H1 (cell line): ENCODE data around the gene HMGXB3. TPM values are rescaled to one million over a fixed set of nuclear protein-coding genes. Genes with fewer than 3 reads are reported as not detected.

Source experiments
- CTCF ChIA-PET: fragments of 300-600 bp; sonication (Branson Sonifier 250); formaldehyde crosslinking; loops from one replicate; lab custom pipeline; 2021; ENCODE audit not compliant: partially characterized antibody; lab: Charles Lee
- POLR2A ChIA-PET: fragments of 300-600 bp; sonication (Branson Sonifier 250); formaldehyde crosslinking; loops from one replicate; lab custom pipeline; 2021; ENCODE audit warnings: inconsistent platforms; ENCODE audit not compliant: partially characterized antibody; lab: Charles Lee
- DNase-seq, 2 experiments: peaks; one replicate each; pipeline versions ENCODE4 v3.0.0 to v3.0.0-alpha.2; 2010 to 2022; ENCODE audit warnings: low spot score in 2 of 2, low read depth in 1 of 2, mixed read lengths in 1 of 2
- FAIRE-seq: peaks from 2 replicates; lab custom pipeline; 2011; peaks lifted over from hg19 to GRCh38; lab: Jason Lieb, UNC
- H2AFZ ChIP-seq: 2 replicates; pipeline ENCODE4 v1.8.1; 2012; ENCODE audit warnings: low read length, inconsistent platforms
- H2AK5ac ChIP-seq: 2 replicates; pipeline ENCODE4 v1.6.1; 2013; ENCODE audit warnings: low read depth, low read length
- H2BK120ac ChIP-seq: replicated peaks from 2 replicates; pipeline ENCODE3; 2013; ENCODE audit warnings: low read depth, low read length, inconsistent platforms
- H2BK12ac ChIP-seq: 2 replicates; pipeline ENCODE4 v1.6.1; 2013; ENCODE audit warnings: low read depth, low read length
- H2BK15ac ChIP-seq: 2 replicates; pipeline ENCODE4 v1.6.1; 2013; ENCODE audit warnings: low read length
- H2BK20ac ChIP-seq: 2 replicates; pipeline ENCODE4 v1.6.1; 2013; ENCODE audit warnings: low read length
- H2BK5ac ChIP-seq: 2 replicates; pipeline ENCODE4 v1.6.1; 2013; ENCODE audit warnings: low read depth, low read length
- H3K14ac ChIP-seq: 2 replicates; pipeline ENCODE4 v1.6.1; 2013; ENCODE audit warnings: inconsistent platforms; ENCODE audit not compliant: insufficient read length
- H3K18ac ChIP-seq: 2 replicates; pipeline ENCODE4 v1.6.1; 2013; ENCODE audit warnings: low read length; ENCODE audit errors: extremely low read depth
- H3K23ac ChIP-seq: 2 replicates; pipeline ENCODE4 v1.6.1; 2013; ENCODE audit warnings: inconsistent platforms; ENCODE audit not compliant: insufficient read length
- H3K23me2 ChIP-seq: 2 replicates; pipeline ENCODE4 v1.6.1; 2013; ENCODE audit warnings: low read depth, low read length
- H3K27ac ChIP-seq: 2 replicates; pipeline ENCODE4 v1.6.1; 2011; ENCODE audit warnings: low read depth, low read length, inconsistent platforms
- H3K27me3 ChIP-seq, 4 experiments: replicated peaks in 1 of 4; 1 replicate in 1 of 4; 2 replicates in 3 of 4; pipeline versions ENCODE4 v1.6.1 to v1.8.1; 2011 to 2013; ENCODE audit warnings: low read length in 3 of 4, mild to moderate bottlenecking in 3 of 4, inconsistent platforms in 2 of 4, mixed read lengths in 2 of 4, moderate library complexity in 1 of 4; ENCODE audit not compliant: control insufficient read depth in 3 of 4, insufficient read depth in 3 of 4; ENCODE audit errors: extremely low read depth in 1 of 4
- H3K36me3 ChIP-seq, 4 experiments: 2 replicates each; pipeline versions ENCODE4 v1.6.1 to v1.8.1; 2011 to 2013; ENCODE audit warnings: mild to moderate bottlenecking in 4 of 4, low read length in 3 of 4, moderate library complexity in 2 of 4, control low read depth in 1 of 4, inconsistent platforms in 1 of 4; ENCODE audit not compliant: insufficient read depth in 4 of 4, control insufficient read depth in 2 of 4
- H3K4ac ChIP-seq: replicated peaks from 2 replicates; pipeline ENCODE3; 2013; ENCODE audit warnings: low read length, low read depth, mixed read lengths, inconsistent platforms; ENCODE audit not compliant: insufficient read length
- H3K4me1 ChIP-seq, 4 experiments: replicated peaks in 1 of 4; 1 replicate in 1 of 4; 2 replicates in 3 of 4; pipeline versions ENCODE4 v1.6.1 to v1.8.1; 2011 to 2013; ENCODE audit warnings: low read length in 3 of 4, inconsistent platforms in 2 of 4, mixed read lengths in 1 of 4; ENCODE audit not compliant: insufficient read depth in 4 of 4, control insufficient read depth in 3 of 4
- H3K4me2 ChIP-seq, 2 experiments: 2 replicates each; pipeline versions ENCODE4 v1.6.1 to v1.8.1; 2011 to 2013; ENCODE audit warnings: low read depth in 2 of 2, low read length in 2 of 2, control low read depth in 1 of 2, inconsistent platforms in 1 of 2, mild to moderate bottlenecking in 1 of 2; ENCODE audit not compliant: insufficient read depth in 1 of 2
- H3K4me3 ChIP-seq, 4 experiments: fragments of 200-600, 300-600 bp in 1 of 4; sonication (generic), shearing (Covaris generic), sonication (Bioruptor Twin) in 1 of 4; 2 replicates each; pipeline versions ENCODE4 v1.5.1 to v1.8.1; 2011 to 2016; ENCODE audit warnings: low read length in 4 of 4, low read depth in 3 of 4, control low read depth in 2 of 4, inconsistent platforms in 2 of 4, mild to moderate bottlenecking in 2 of 4, mixed read lengths in 1 of 4, moderate library complexity in 1 of 4; ENCODE audit not compliant: insufficient read depth in 2 of 4; ENCODE audit errors: extremely low read depth in 1 of 4
- H3K56ac ChIP-seq: replicated peaks from 2 replicates; pipeline ENCODE3; 2013; ENCODE audit warnings: low read depth, mild to moderate bottlenecking, mixed read lengths, low read length, inconsistent platforms; ENCODE audit not compliant: insufficient read length
- H3K79me1 ChIP-seq: 2 replicates; pipeline ENCODE4 v1.6.1; 2013; ENCODE audit warnings: low read depth, low read length, control low read depth
- H3K79me2 ChIP-seq, 2 experiments: 2 replicates each; pipeline versions ENCODE4 v1.6.1 to v1.8.1; 2012 to 2013; ENCODE audit warnings: low read length in 2 of 2, mild to moderate bottlenecking in 2 of 2, inconsistent platforms in 1 of 2; ENCODE audit not compliant: insufficient read depth in 2 of 2, control insufficient read depth in 1 of 2
- H3K9ac ChIP-seq, 4 experiments: replicated peaks in 1 of 4; 1 replicate in 1 of 4; 2 replicates in 3 of 4; pipeline versions ENCODE4 v1.6.1 to v1.8.1; 2011 to 2013; ENCODE audit warnings: low read depth in 3 of 4, low read length in 3 of 4, control low read depth in 2 of 4, mild to moderate bottlenecking in 2 of 4, moderate library complexity in 2 of 4, inconsistent platforms in 1 of 4; ENCODE audit errors: extremely low read depth in 1 of 4
- H3K9me3 ChIP-seq, 2 experiments: 2 replicates each; pipeline versions ENCODE4 v1.6.1 to v1.8.1; 2012 to 2013; ENCODE audit warnings: mild to moderate bottlenecking in 2 of 2, moderate library complexity in 2 of 2, control low read depth in 1 of 2, inconsistent platforms in 1 of 2, low read depth in 1 of 2, low read length in 1 of 2, mixed read lengths in 1 of 2; ENCODE audit not compliant: insufficient read depth in 2 of 2
- H4K20me1 ChIP-seq, 2 experiments: replicated peaks in 1 of 2; 2 replicates each; pipeline versions ENCODE3 to v1.8.1; 2011 to 2013; ENCODE audit warnings: inconsistent platforms in 2 of 2, low read length in 2 of 2, mild to moderate bottlenecking in 1 of 2; ENCODE audit not compliant: insufficient read depth in 2 of 2, control insufficient read depth in 1 of 2
- H4K5ac ChIP-seq: 2 replicates; pipeline ENCODE4 v1.6.1; 2013; ENCODE audit warnings: low read length, low read depth, mixed read lengths, inconsistent platforms; ENCODE audit not compliant: insufficient read length
- H4K8ac ChIP-seq: 2 replicates; pipeline ENCODE4 v1.8.0; 2013; ENCODE audit warnings: mild to moderate bottlenecking, moderate library complexity, low read length, inconsistent platforms; ENCODE audit not compliant: insufficient read depth; ENCODE audit errors: extremely low read depth
- H4K91ac ChIP-seq: replicated peaks from 2 replicates; pipeline ENCODE3; 2013; ENCODE audit warnings: low read length, mixed read lengths, inconsistent platforms; ENCODE audit not compliant: insufficient read length
- BACH1 ChIP-seq: IDR thresholded peaks from 2 replicates; pipeline ENCODE4 v1.6.1; 2012; ENCODE audit warnings: low read length, improper control_type of control experiment
- CEBPB ChIP-seq: IDR thresholded peaks from 2 replicates; pipeline ENCODE4 v1.6.1; 2012; ENCODE audit warnings: low read depth, low read length
- CHD2 ChIP-seq: IDR thresholded peaks from 2 replicates; pipeline ENCODE4 v1.6.1; 2012; ENCODE audit warnings: low read length, improper control_type of control experiment
- CTBP2 ChIP-seq: IDR thresholded peaks from 2 replicates; pipeline ENCODE4 v1.7.0; 2011; ENCODE audit warnings: borderline replicate concordance, mild to moderate bottlenecking, moderate library complexity, mixed read lengths, low read length; ENCODE audit not compliant: insufficient read depth, insufficient read length
- GABPA ChIP-seq: IDR thresholded peaks from 2 replicates; pipeline ENCODE4 v1.6.1; 2011; ENCODE audit warnings: mild to moderate bottlenecking, low read length, moderate library complexity, borderline replicate concordance; ENCODE audit not compliant: insufficient read depth
- HDAC2 ChIP-seq, 2 experiments: fragments of 300-600 bp in 1 of 2; sonication (generic) in 1 of 2; IDR thresholded peaks; 2 replicates each; pipeline ENCODE4 v1.6.1; 2011 to 2012; ENCODE audit warnings: low read depth in 2 of 2, low read length in 2 of 2, mild to moderate bottlenecking in 2 of 2, moderate library complexity in 2 of 2, borderline replicate concordance in 1 of 2, inconsistent platforms in 1 of 2
- KDM5A ChIP-seq: fragments of 200-600 bp; IDR thresholded peaks from 2 replicates; pipeline ENCODE4 v1.7.1; 2012; ENCODE audit warnings: mild to moderate bottlenecking, low read length, inconsistent platforms, mixed read lengths
- MAX ChIP-seq: IDR thresholded peaks from 2 replicates; pipeline ENCODE4 v1.6.1; 2012; ENCODE audit warnings: inconsistent platforms
- SIN3A ChIP-seq, 2 experiments: IDR thresholded peaks in 1 of 2; conservative IDR thresholded peaks in 1 of 2; 2 replicates each; pipeline ENCODE4 v1.6.1; 2011 to 2012; ENCODE audit warnings: low read length in 2 of 2, improper control_type of control experiment in 1 of 2, low read depth in 1 of 2, mild to moderate bottlenecking in 1 of 2
- SIX5 ChIP-seq: IDR thresholded peaks from 2 replicates; pipeline ENCODE4 v1.6.1; 2011; ENCODE audit warnings: mild to moderate bottlenecking, low read depth, low read length
- SRF ChIP-seq: IDR thresholded peaks from 2 replicates; pipeline ENCODE4 v1.6.1; 2011; ENCODE audit warnings: mild to moderate bottlenecking, low read depth, low read length, moderate library complexity
- SUZ12 ChIP-seq: fragments of 200-600 bp; sonication (generic); IDR thresholded peaks from 2 replicates; pipeline ENCODE4 v1.6.1; 2012; ENCODE audit warnings: mild to moderate bottlenecking, inconsistent platforms, low read length, moderate library complexity, mixed read lengths
- TBP ChIP-seq: IDR thresholded peaks from 2 replicates; pipeline ENCODE4 v1.6.1; 2011; ENCODE audit warnings: low read depth, low read length, improper control_type of control experiment
- TCF12 ChIP-seq: IDR thresholded peaks from 2 replicates; pipeline ENCODE4 v1.6.1; 2011; ENCODE audit warnings: low read depth, mild to moderate bottlenecking, low read length
- TEAD4 ChIP-seq: IDR thresholded peaks from 2 replicates; pipeline ENCODE4 v1.6.1; 2012; ENCODE audit warnings: low read depth, low read length, inconsistent platforms, mixed read lengths
- WGBS, 2 experiments: shearing (Covaris generic) in 1 of 2; methylation state at CpG; one replicate each; pipeline versions ENCODE4 v1.1.6 to v1.1.7; 2013 to 2015; ENCODE audit warnings: low lambda C conversion rate in 2 of 2, mixed read lengths in 2 of 2, inconsistent platforms in 1 of 2, low coverage in 1 of 2, missing lambda C conversion rate in 1 of 2; ENCODE audit not compliant: insufficient replicate concordance in 2 of 2, insufficient coverage in 1 of 2, insufficient read length in 1 of 2; ENCODE audit errors: extremely low coverage in 1 of 2, missing lambda C conversion rate in 1 of 2; 5-methylcytosine and 5-hydroxymethylcytosine counted together
- polyA plus RNA-seq, 7 experiments: library from polyadenylated mRNA; depleted of rRNA in 3 of 7; stranded (reverse) in 5 of 7; unstranded in 2 of 7; fragments of >200 nt in 5 of 7; fragments of 200-250 nt in 2 of 7; gene quantifications; 1 replicate in 5 of 7; 2 replicates in 1 of 7; 4 replicates in 1 of 7; pipeline versions ENCODE4 v1.2.1 to v1.2.3, GENCODE V29; 2011 to 2013; ENCODE audit warnings: missing spikeins in 2 of 7, mixed read lengths in 2 of 7
- total RNA-seq: library from RNA; stranded (reverse); fragmentation: NEBNext Ultra II Directional; extraction: Animal tissue kit (Norgen Biotek cat#: 25700); gene quantifications from 2 replicates; pipeline ENCODE4 v1.2.1, GENCODE V29; 2021

Gene HMGXB3
- total and polyA plus RNA-seq, 2 of the 8 experiments (the other 6 are each of a cell fraction or from before 2014, with no cell fraction given), result 26.8 to 28.0 TPM

- Histone ChIP-seq H4K20me1 (no peaks in the 10 kb centered on the region), H2BK120ac (no peak overlapping the region), H3K4me1 (no peaks in the 10 kb centered on the region), H2BK5ac (no peak overlapping the region), H3K23me2 (no peaks in the 10 kb centered on the region), H2BK20ac (no peak overlapping the region), H3K4me2 (no peak overlapping the region), H3K27me3 (no peaks in the 10 kb centered on the region), H2BK12ac (no peak overlapping the region), H3K79me1 (no peaks in the 10 kb centered on the region), H3K23ac (no peak overlapping the region), H3K36me3 (peaks cover 0 to 3% (median 0%) of the 10 kb centered on the region in 4 experiments; a peak in 3 of 8 replicates), H4K8ac (no peak overlapping the region), H3K9me3 (no peaks in the 10 kb centered on the region), H2AFZ (no peak overlapping the region), H4K91ac (no peak overlapping the region), H3K4me3 (no peak overlapping the region), H2AK5ac (no peak overlapping the region), H3K4ac (no peak overlapping the region), H3K27ac (no peak overlapping the region), H3K56ac (no peak overlapping the region), H3K14ac (no peak overlapping the region), H3K9ac (no peak overlapping the region), H4K5ac (no peak overlapping the region), H3K18ac (no peak overlapping the region), H2BK15ac (no peak overlapping the region), H3K79me2 (no peaks in the 10 kb centered on the region)
- DNase-seq (no peak), FAIRE-seq (no peak)
- ChIA-PET POLR2A (interaction anchor here (1.4 kb wide), 1 partner anchor 70 kb away, joined by 3 read pairs; no protein-coding TSS in a partner anchor), CTCF (interaction anchor here (0.7 to 1.8 kb wide), 7 partner anchors 11 to 110 kb away, joined by 3 to 10 read pairs (median 3); no protein-coding TSS in a partner anchor)
- WGBS, 2 experiments, result 70% methylated on average over 2 of the region's 2 CpGs; no CpG with 5 or more reads in 1 of the 2 experiments
- no peak for TF ChIP-seq CEBPB
- no peak for TF ChIP-seq TBP
- no peak for TF ChIP-seq SIN3A (conservative IDR thresholded peaks at IDR 0.05 in 1 of 2, IDR thresholded peaks at IDR 0.05 in 1 of 2; ENCODE audit: low read depth in 1 of 2, low read length in 2 of 2)
- no peak for TF ChIP-seq TCF12
- no peak for TF ChIP-seq SIX5
- TF ChIP-seq SRF, result no peak
- TF ChIP-seq CTBP2, result no peak
- no peak for TF ChIP-seq CHD2
- TF ChIP-seq MAX, result no peak
- no peak for TF ChIP-seq BACH1
- no peak for TF ChIP-seq KDM5A
- TF ChIP-seq GABPA, result no peak
- TF ChIP-seq SUZ12, result no peak
- no peak for TF ChIP-seq TEAD4
- no peak for TF ChIP-seq HDAC2 (IDR thresholded peaks at IDR 0.05; ENCODE audit: borderline replicate concordance in 1 of 2, low read depth in 2 of 2, low read length in 2 of 2)
Measured at GRCh38 chr5:149975409-149975808, 25.1 kb upstream of the HMGXB3 start.
